PC-9 (cell line): ENCODE results near the gene SGIP1. TPM values are rescaled to one million over a fixed set of nuclear protein-coding genes. Genes with fewer than 3 reads are reported as not detected.

Source experiments
- BruUV-seq: library from RNA; stranded (reverse); fragments of 400-500 nt; replicated peaks from 2 replicates; lab custom pipeline; 2021; lab: Mats Ljungman, UMichigan
- CTCF ChIA-PET: fragments of 300-600 bp; sonication (Branson Sonifier 250); formaldehyde crosslinking; loops from one replicate; lab custom pipeline; 2022; ENCODE audit warnings: antibody characterized with exemption; lab: Charles Lee
- POLR2A ChIA-PET: fragments of 300-600 bp; sonication (Branson Sonifier 250); formaldehyde crosslinking; loops from one replicate; lab custom pipeline; 2022; ENCODE audit warnings: antibody characterized with exemption; ENCODE audit not compliant: unreplicated experiment; lab: Charles Lee
- DNase-seq, 2 experiments: peaks; one replicate each; pipeline versions ENCODE4 v3.0.0 to v3.0.0-alpha.2; 2015 to 2022; ENCODE audit warnings: mixed read lengths in 1 of 2
- H2AFZ ChIP-seq: fragments of 200-600 bp; sonication (generic); 2 replicates; pipeline ENCODE4 v1.8.1; 2017; ENCODE audit warnings: antibody characterized with exemption
- H3F3A ChIP-seq: fragments of 200-600 bp; sonication (generic); 2 replicates; pipeline ENCODE4 v1.8.1; 2017; ENCODE audit warnings: antibody characterized with exemption, mild to moderate bottlenecking, low read depth; ENCODE audit not compliant: insufficient read depth
- H3K27ac ChIP-seq: fragments of 200-600 bp; sonication (generic); 2 replicates; pipeline ENCODE4 v1.6.1; 2016; ENCODE audit warnings: mixed run types
- H3K27me3 ChIP-seq: fragments of 200-600 bp; sonication (generic); 2 replicates; pipeline ENCODE4 v1.6.1; 2016; ENCODE audit warnings: low read depth, mixed run types; ENCODE audit not compliant: insufficient read depth
- H3K36me3 ChIP-seq: fragments of 200-600 bp; sonication (generic); 2 replicates; pipeline ENCODE4 v1.6.1; 2016; ENCODE audit warnings: low read depth, mixed run types
- H3K4me1 ChIP-seq: fragments of 200-600 bp; sonication (generic); replicated peaks from 2 replicates; pipeline ENCODE4 v1.6.1; 2016; ENCODE audit warnings: mixed run types; ENCODE audit not compliant: insufficient read depth
- H3K4me2 ChIP-seq: fragments of 200-600 bp; sonication (generic); 2 replicates; pipeline ENCODE4 v1.6.1; 2017; ENCODE audit warnings: mixed run types
- H3K4me3 ChIP-seq: fragments of 200-600 bp; sonication (generic); 2 replicates; pipeline ENCODE4 v1.6.1; 2016; ENCODE audit warnings: mixed run types
- H3K79me2 ChIP-seq: fragments of 200-600 bp; sonication (generic); 2 replicates; pipeline ENCODE4 v1.6.1; 2017; ENCODE audit warnings: low read depth, mixed run types
- H3K9me2 ChIP-seq: fragments of 200-600 bp; sonication (generic); 2 replicates; pipeline ENCODE4 v1.8.1; 2017; ENCODE audit warnings: mild to moderate bottlenecking; ENCODE audit not compliant: insufficient read depth
- H3K9me3 ChIP-seq: fragments of 200-600 bp; sonication (generic); 2 replicates; pipeline ENCODE4 v1.8.1; 2016; ENCODE audit warnings: low read depth; ENCODE audit not compliant: insufficient read depth
- H4K20me1 ChIP-seq: fragments of 200-600 bp; sonication (generic); 2 replicates; pipeline ENCODE4 v1.8.1; 2017; ENCODE audit not compliant: insufficient read depth
- CTCF ChIP-seq: fragments of 200-600 bp; sonication (generic); conservative IDR thresholded peaks from 2 replicates; pipeline ENCODE4 v1.6.1; 2017; ENCODE audit warnings: mixed run types, antibody characterized with exemption, mild to moderate bottlenecking, moderate library complexity
- EZH2 ChIP-seq: fragments of 200-600 bp; sonication (generic); IDR thresholded peaks from 2 replicates; pipeline ENCODE4 v1.8.0; 2017; ENCODE audit warnings: antibody characterized with exemption, low read depth
- intact Hi-C: fragments of 100-400 bp; cut with micrococcal nuclease; formaldehyde crosslinking; loops from one replicate; pipeline ENCODE4 v1.10.0; 2022; ENCODE audit not compliant: unreplicated experiment
- total RNA-seq: library from RNA; stranded (reverse); gene quantifications from 2 replicates; pipeline ENCODE4 v1.2.3, GENCODE V29; 2021

Gene SGIP1
- total RNA-seq, 1 experiment from 2014 or later: not detected

GRCh38 chr1:66637146-66637545 is 103.2 kb downstream of the SGIP1 start:
- Histone ChIP-seq H3K27me3 (no peaks in the 10 kb centered on the region), H3K4me1 (no peaks in the 10 kb centered on the region), H3K9me2 (no peaks in the 10 kb centered on the region), H3F3A (no peaks in the 10 kb centered on the region), H4K20me1 (no peaks in the 10 kb centered on the region), H3K4me2 (no peak overlapping the region), H3K36me3 (no peaks in the 10 kb centered on the region), H2AFZ (no peak overlapping the region), H3K9me3 (no peaks in the 10 kb centered on the region), H3K27ac (no peak overlapping the region), H3K4me3 (no peak overlapping the region), H3K79me2 (no peaks in the 10 kb centered on the region)
- TF ChIP-seq CTCF: no peak
- CTCF ChIA-PET: no interaction called here
- DNase-seq: no peak
- intact Hi-C loops: no loop called here
- POLR2A ChIA-PET: no interaction called here
- no TSS peak for BruUV-seq

GRCh38 chr1:66641891-66642473 is 108.0 kb downstream of the SGIP1 start:
- Histone ChIP-seq H4K20me1 (no peaks in the 10 kb centered on the region), H3K27me3 (no peaks in the 10 kb centered on the region), H2AFZ (no peak overlapping the region), H3K4me1 (no peaks in the 10 kb centered on the region), H3K4me3 (no peak overlapping the region), H3F3A (no peaks in the 10 kb centered on the region), H3K79me2 (no peaks in the 10 kb centered on the region), H3K36me3 (no peaks in the 10 kb centered on the region), H3K4me2 (no peak overlapping the region), H3K27ac (no peak overlapping the region), H3K9me3 (no peaks in the 10 kb centered on the region), H3K9me2 (no peaks in the 10 kb centered on the region)
- no peak for TF ChIP-seq EZH2
- CTCF ChIA-PET: no interaction called here
- POLR2A ChIA-PET: no interaction called here
- DNase-seq: no peak
- intact Hi-C loops: loop anchor here (5.0 kb wide), 1 partner anchor 140 kb away; no protein-coding TSS in a partner anchor
- no TSS peak for BruUV-seq

- TF ChIP-seq CTCF: no peak
- no peak for TF ChIP-seq EZH2
- Histone ChIP-seq H2AFZ (no peak overlapping the region), H3K4me2 (no peak overlapping the region), H3K27me3 (no peaks in the 10 kb centered on the region), H3K9me2 (no peaks in the 10 kb centered on the region), H3K27ac (no peak overlapping the region), H3K9me3 (no peaks in the 10 kb centered on the region), H3K4me3 (no peak overlapping the region), H3F3A (no peaks in the 10 kb centered on the region), H3K36me3 (no peaks in the 10 kb centered on the region), H3K79me2 (no peaks in the 10 kb centered on the region), H3K4me1 (no peaks in the 10 kb centered on the region), H4K20me1 (no peaks in the 10 kb centered on the region)
- no peak for DNase-seq
- CTCF ChIA-PET: no interaction called here
- POLR2A ChIA-PET: no interaction called here
- intact Hi-C loops: loop anchor here (5.0 kb wide), 1 partner anchor 141 kb away; no protein-coding TSS in a partner anchor
- BruUV-seq: no TSS peak
Observed at GRCh38 chr1:66642992-66643391, 109.0 kb downstream of the SGIP1 start.

- H3F3A ChIP-seq: no peaks in the 10 kb centered on the region
- H3K27me3 ChIP-seq: no peaks in the 10 kb centered on the region
- no peak overlapping the region for H3K4me2 ChIP-seq
- no peaks in the 10 kb centered on the region for H3K79me2 ChIP-seq
- no peaks in the 10 kb centered on the region for H3K36me3 ChIP-seq
- no peaks in the 10 kb centered on the region for H3K9me2 ChIP-seq
- DNase-seq: no peak
- H3K4me3 ChIP-seq: no peak overlapping the region
- ChIA-PET CTCF (no interaction called here), POLR2A (no interaction called here)
- TF ChIP-seq EZH2 (no peak), CTCF (no peak)
- H2AFZ ChIP-seq: no peak overlapping the region
- H3K9me3 ChIP-seq: no peaks in the 10 kb centered on the region
- no peaks in the 10 kb centered on the region for H4K20me1 ChIP-seq
- no peaks in the 10 kb centered on the region for H3K4me1 ChIP-seq
- intact Hi-C loops: loop anchor here (5.0 kb wide), 1 partner anchor 142 kb away; no protein-coding TSS in a partner anchor
- no TSS peak for BruUV-seq
- H3K27ac ChIP-seq: no peak overlapping the region
Observed at GRCh38 chr1:66644331-66644730, 110.4 kb downstream of the SGIP1 start.
